ENCODE results near the gene HLA-DPA1.
A peak's percentile ranks its signal among the peaks of the same experiment; 100 is the strongest.

HLA-DPA1 gene

DNA sequence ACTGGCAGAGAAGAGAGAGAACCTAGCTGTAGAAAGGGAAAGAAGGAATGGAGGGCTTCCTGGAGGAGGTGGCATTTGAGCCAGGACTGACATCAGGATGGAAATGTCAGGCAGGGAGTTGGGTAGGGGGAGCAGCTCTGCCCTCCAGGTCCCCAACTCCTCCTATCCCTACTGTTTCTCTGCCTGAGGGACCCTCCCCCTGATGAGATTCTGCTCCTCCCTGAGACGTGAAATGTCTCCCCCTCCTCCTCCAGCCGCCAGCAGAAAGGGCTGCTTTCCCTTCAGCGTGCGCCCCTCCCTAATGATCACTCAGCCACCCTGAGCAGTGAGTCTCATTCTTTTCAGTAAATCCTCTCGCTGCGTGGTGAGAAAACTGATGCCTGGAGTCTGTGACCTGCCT, 43.0 kb upstream of the HLA-DPA1 start:
- no peak for DNase-seq (ENCODE audit: low read depth)
- TF ChIP-seq, protein P1, sequence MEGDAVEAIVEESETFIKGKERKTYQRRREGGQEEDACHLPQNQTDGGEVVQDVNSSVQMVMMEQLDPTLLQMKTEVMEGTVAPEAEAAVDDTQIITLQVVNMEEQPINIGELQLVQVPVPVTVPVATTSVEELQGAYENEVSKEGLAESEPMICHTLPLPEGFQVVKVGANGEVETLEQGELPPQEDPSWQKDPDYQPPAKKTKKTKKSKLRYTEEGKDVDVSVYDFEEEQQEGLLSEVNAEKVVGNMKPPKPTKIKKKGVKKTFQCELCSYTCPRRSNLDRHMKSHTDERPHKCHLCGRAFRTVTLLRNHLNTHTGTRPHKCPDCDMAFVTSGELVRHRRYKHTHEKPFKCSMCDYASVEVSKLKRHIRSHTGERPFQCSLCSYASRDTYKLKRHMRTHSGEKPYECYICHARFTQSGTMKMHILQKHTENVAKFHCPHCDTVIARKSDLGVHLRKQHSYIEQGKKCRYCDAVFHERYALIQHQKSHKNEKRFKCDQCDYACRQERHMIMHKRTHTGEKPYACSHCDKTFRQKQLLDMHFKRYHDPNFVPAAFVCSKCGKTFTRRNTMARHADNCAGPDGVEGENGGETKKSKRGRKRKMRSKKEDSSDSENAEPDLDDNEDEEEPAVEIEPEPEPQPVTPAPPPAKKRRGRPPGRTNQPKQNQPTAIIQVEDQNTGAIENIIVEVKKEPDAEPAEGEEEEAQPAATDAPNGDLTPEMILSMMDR (conservative IDR thresholded peaks at IDR 0.05; ENCODE audit: control insufficient read depth, insufficient read depth, low read depth, low read length): no peak
- H3K4me3 ChIP-seq (ENCODE audit: control insufficient read depth, low read depth, low read length): no peak overlapping the region

DNA sequence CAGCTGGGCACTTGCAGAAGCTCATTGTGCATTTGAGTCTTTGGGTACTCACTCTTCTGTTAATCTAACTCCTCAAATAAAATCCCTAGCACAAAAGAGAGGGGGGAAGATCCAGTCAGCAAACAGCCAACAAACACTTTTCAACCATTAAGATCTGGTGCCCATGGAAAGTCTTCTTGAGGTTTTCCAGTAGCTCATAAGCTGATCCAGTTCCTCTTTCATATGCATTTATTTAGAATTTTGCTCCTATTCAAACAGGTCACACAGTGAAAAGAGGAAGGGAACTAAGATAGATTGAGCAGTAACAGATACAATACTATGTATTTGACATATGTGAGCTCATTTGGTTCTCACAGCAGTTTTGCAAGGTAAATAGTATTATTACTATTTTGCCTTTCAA, 41.0 kb upstream of the HLA-DPA1 start:
- no peak for DNase-seq (ENCODE audit: low read depth)
- H3K4me3 ChIP-seq (ENCODE audit: control insufficient read depth, low read depth, low read length): no peak overlapping the region
- TF ChIP-seq, protein P1 (conservative IDR thresholded peaks at IDR 0.05; ENCODE audit: control insufficient read depth, insufficient read depth, low read depth, low read length): no peak

DNA sequence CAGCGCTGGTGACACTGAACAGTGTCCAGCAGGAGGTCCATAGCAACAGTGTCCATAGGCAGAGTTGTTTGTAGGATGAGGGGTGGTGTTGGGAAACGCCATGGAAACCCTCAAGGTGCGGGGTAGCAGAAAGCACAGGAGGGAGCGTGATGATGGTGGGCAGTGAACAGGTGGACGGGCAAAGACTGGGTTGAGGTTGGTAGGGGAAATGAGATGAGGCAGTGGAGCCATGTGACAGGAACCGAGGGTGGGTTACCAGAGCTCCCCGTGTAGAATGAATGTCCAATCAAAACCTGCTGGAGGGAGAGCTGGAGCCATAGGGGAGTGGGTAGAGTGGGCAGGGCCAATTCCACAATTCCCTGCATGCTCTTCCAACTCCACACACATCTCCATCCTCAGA, 40.3 kb upstream of the HLA-DPA1 start:
- DNase-seq (ENCODE audit: low read depth): no peak
- TF ChIP-seq, protein P1 (conservative IDR thresholded peaks at IDR 0.05; ENCODE audit: control insufficient read depth, insufficient read depth, low read depth, low read length): no peak
- no peak overlapping the region for H3K4me3 ChIP-seq (ENCODE audit: control insufficient read depth, low read depth, low read length)

DNA sequence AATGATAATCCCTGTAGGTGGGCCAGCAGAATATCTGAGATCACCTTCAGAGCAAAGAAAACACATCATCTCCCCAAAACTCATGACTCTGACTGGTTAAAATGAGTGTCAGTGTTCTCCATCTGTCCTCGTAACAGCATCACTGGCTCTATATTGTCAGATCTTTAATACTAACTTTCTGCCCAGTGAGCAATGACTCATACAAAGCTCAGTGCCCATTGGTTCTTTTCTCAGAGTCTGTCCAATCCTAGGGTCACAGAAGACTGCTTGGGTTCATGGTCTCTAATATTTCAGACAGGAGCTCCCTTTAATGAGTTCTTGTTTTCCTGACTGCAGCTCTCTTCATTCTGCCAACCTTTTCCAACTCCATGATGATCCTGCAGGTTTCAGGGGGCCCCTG, 38.7 kb upstream of the HLA-DPA1 start:
- no peak overlapping the region for H3K4me3 ChIP-seq (ENCODE audit: control insufficient read depth, low read depth, low read length)
- TF ChIP-seq, protein P1 (conservative IDR thresholded peaks at IDR 0.05; ENCODE audit: control insufficient read depth, insufficient read depth, low read depth, low read length): no peak
- DNase-seq (ENCODE audit: low read depth): peak; percentile 65

DNA sequence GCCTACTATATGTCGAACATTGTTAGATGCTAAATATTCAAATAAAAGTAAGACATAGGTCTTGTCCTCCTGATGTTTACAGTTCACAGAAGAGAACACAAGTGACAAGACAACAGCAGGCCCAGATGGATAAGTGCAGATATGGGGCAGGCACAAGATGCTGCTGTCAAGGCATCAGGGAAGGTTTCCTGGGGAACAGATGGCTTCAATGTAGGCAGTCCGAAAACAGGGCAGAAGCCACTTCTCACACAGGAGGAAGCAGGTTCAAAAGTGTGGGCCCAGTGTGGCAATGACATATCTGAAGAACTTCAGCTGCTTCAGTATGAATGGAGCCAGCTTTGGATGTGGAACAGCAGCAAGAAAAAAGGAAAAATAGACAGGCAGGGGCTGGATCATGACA, 34.9 kb upstream of the HLA-DPA1 start:
- no peak overlapping the region for H3K4me3 ChIP-seq (ENCODE audit: control insufficient read depth, low read depth, low read length)
- TF ChIP-seq, protein P1 (conservative IDR thresholded peaks at IDR 0.05; ENCODE audit: control insufficient read depth, insufficient read depth, low read depth, low read length): no peak
- DNase-seq (ENCODE audit: low read depth): no peak

- TF ChIP-seq, protein P1 (conservative IDR thresholded peaks at IDR 0.05; ENCODE audit: control insufficient read depth, insufficient read depth, low read depth, low read length): no peak
- no peak for DNase-seq (ENCODE audit: low read depth)
- no peak overlapping the region for H3K4me3 ChIP-seq (ENCODE audit: control insufficient read depth, low read depth, low read length)
Measured at GRCh38 chr6:33107641-33108040, 34.2 kb upstream of the HLA-DPA1 start.
